ENCODE results near the gene SLC41A3.
"Not testable (repeated sequence)": the region's sequence is repeated elsewhere in the genome, so short reads cannot be mapped to it uniquely, and the experiment has no call there.

The SLC41A3 gene

DNA sequence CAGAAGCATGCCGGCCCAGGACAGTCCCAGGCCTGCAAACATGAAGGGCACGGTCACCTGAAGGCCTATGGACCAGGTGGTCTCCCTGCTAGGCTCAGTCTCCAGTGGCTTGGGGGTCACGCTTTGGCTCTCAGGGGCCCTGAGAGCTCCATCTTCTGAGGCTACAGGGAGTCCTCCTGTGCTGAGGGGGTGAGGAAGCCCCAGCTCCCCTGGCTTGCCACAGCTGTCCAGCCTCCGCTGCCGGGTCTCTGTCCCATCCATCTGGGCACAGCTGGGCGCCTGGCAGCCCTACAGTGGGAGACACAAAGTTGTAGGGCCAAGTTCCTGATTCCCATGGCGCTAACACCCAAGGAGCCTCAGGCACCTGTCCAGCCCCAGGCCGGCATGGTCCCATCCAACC lies 16.0 kb downstream of the SLC41A3 start:
- no peaks in the 10 kb centered on the region for H3K27me3 ChIP-seq (ENCODE audit: control insufficient read depth in 1 of 2, insufficient read depth in 2 of 2, low read length in 2 of 2)
- H3K36me3 ChIP-seq (ENCODE audit: insufficient read depth, low read length): peaks cover 15% of the 10 kb centered on the region
- no peak overlapping the region for H3K27ac ChIP-seq (ENCODE audit: low read depth, low read length)
- H3K4me1 ChIP-seq (ENCODE audit: insufficient read depth, low read length): no peaks in the 10 kb centered on the region
- H3K9ac ChIP-seq (ENCODE audit: low read length): no peak overlapping the region
- H3K4me3 ChIP-seq (ENCODE audit: low read depth in 1 of 2, low read length in 2 of 2): no peak overlapping the region
- no peaks in the 10 kb centered on the region for H3K9me3 ChIP-seq (ENCODE audit: low read length)

- H3K27ac ChIP-seq (ENCODE audit: low read depth, low read length); H3K27me3 ChIP-seq (ENCODE audit: control insufficient read depth in 1 of 2, insufficient read depth in 2 of 2, low read length in 2 of 2); H3K9ac ChIP-seq (ENCODE audit: low read length); H3K4me3 ChIP-seq (ENCODE audit: low read depth in 1 of 2, low read length in 2 of 2); H3K9me3 ChIP-seq (ENCODE audit: low read length); H3K4me1 ChIP-seq (ENCODE audit: insufficient read depth, low read length): not testable (repeated sequence)
- H3K36me3 ChIP-seq (ENCODE audit: insufficient read depth, low read length): peaks cover 15% of the 10 kb centered on the region
These were observed 17.2 kb downstream of the SLC41A3 start for GRCh38 chr3:126066676-126067075.

- Histone ChIP-seq H3K9me3 (ENCODE audit: low read length) (no peaks in the 10 kb centered on the region), H3K27ac (ENCODE audit: low read depth, low read length) (no peak overlapping the region)
These were observed 18.0 kb downstream of the SLC41A3 start for GRCh38 chr3:126065876-126066275.

GRCh38 chr3:126064627-126065258 lies 19.2 kb downstream of the SLC41A3 start:
- H3K9me3 ChIP-seq (ENCODE audit: low read length): no peaks in the 10 kb centered on the region
- H3K4me1 ChIP-seq (ENCODE audit: insufficient read depth, low read length): no peaks in the 10 kb centered on the region
- no peak overlapping the region for H3K4me3 ChIP-seq (ENCODE audit: low read depth in 1 of 2, low read length in 2 of 2)
- H3K36me3 ChIP-seq (ENCODE audit: insufficient read depth, low read length): peaks cover 17% of the 10 kb centered on the region
- no peaks in the 10 kb centered on the region for H3K27me3 ChIP-seq (ENCODE audit: control insufficient read depth in 1 of 2, insufficient read depth in 2 of 2, low read length in 2 of 2)
- H3K9ac ChIP-seq (ENCODE audit: low read length): no peak overlapping the region
- H3K27ac ChIP-seq (ENCODE audit: low read depth, low read length): no peak overlapping the region

More at GRCh38 chr3:126065876-126066275, 18.0 kb downstream of the SLC41A3 start:
- H3K4me1 ChIP-seq (ENCODE audit: insufficient read depth, low read length): no peaks in the 10 kb centered on the region
- H3K9ac ChIP-seq (ENCODE audit: low read length): no peak overlapping the region
- no peak overlapping the region for H3K4me3 ChIP-seq (ENCODE audit: low read depth in 1 of 2, low read length in 2 of 2)
- H3K36me3 ChIP-seq (ENCODE audit: insufficient read depth, low read length): peaks cover 15% of the 10 kb centered on the region
- H3K27me3 ChIP-seq (ENCODE audit: control insufficient read depth in 1 of 2, insufficient read depth in 2 of 2, low read length in 2 of 2): no peaks in the 10 kb centered on the region

- no peaks in the 10 kb centered on the region for H3K9me3 ChIP-seq (ENCODE audit: low read length)
- no peak overlapping the region for H3K27ac ChIP-seq (ENCODE audit: low read depth, low read length)
- H3K36me3 ChIP-seq (ENCODE audit: insufficient read depth, low read length): peaks cover 22% of the 10 kb centered on the region
- H3K4me1 ChIP-seq (ENCODE audit: insufficient read depth, low read length): no peaks in the 10 kb centered on the region
- H3K27me3 ChIP-seq (ENCODE audit: control insufficient read depth in 1 of 2, insufficient read depth in 2 of 2, low read length in 2 of 2): no peaks in the 10 kb centered on the region
- H3K4me3 ChIP-seq (ENCODE audit: low read depth in 1 of 2, low read length in 2 of 2): no peak overlapping the region
- no peak overlapping the region for H3K9ac ChIP-seq (ENCODE audit: low read length)
These were observed 20.5 kb downstream of the SLC41A3 start for GRCh38 chr3:126063358-126063965.

- Histone ChIP-seq H3K4me1 (ENCODE audit: insufficient read depth, low read length) (no peaks in the 10 kb centered on the region), H3K9ac (ENCODE audit: low read length) (no peak overlapping the region), H3K36me3 (ENCODE audit: insufficient read depth, low read length) (peaks cover 14% of the 10 kb centered on the region), H3K27ac (ENCODE audit: low read depth, low read length) (no peak overlapping the region), H3K4me3 (ENCODE audit: low read depth in 1 of 2, low read length in 2 of 2) (no peak overlapping the region), H3K9me3 (ENCODE audit: low read length) (no peaks in the 10 kb centered on the region), H3K27me3 (ENCODE audit: control insufficient read depth in 1 of 2, insufficient read depth in 2 of 2, low read length in 2 of 2) (no peaks in the 10 kb centered on the region)
These were observed 22.5 kb downstream of the SLC41A3 start for GRCh38 chr3:126061301-126062032.

- Histone ChIP-seq H3K27ac (ENCODE audit: low read depth, low read length) (no peak overlapping the region), H3K9ac (ENCODE audit: low read length) (no peak overlapping the region), H3K4me3 (ENCODE audit: low read depth in 1 of 2, low read length in 2 of 2) (no peak overlapping the region), H3K36me3 (ENCODE audit: insufficient read depth, low read length) (peaks cover 14% of the 10 kb centered on the region), H3K9me3 (ENCODE audit: low read length) (no peaks in the 10 kb centered on the region), H3K4me1 (ENCODE audit: insufficient read depth, low read length) (no peaks in the 10 kb centered on the region), H3K27me3 (ENCODE audit: control insufficient read depth in 1 of 2, insufficient read depth in 2 of 2, low read length in 2 of 2) (no peaks in the 10 kb centered on the region)
These were observed 23.2 kb downstream of the SLC41A3 start for GRCh38 chr3:126060613-126061145.

DNA sequence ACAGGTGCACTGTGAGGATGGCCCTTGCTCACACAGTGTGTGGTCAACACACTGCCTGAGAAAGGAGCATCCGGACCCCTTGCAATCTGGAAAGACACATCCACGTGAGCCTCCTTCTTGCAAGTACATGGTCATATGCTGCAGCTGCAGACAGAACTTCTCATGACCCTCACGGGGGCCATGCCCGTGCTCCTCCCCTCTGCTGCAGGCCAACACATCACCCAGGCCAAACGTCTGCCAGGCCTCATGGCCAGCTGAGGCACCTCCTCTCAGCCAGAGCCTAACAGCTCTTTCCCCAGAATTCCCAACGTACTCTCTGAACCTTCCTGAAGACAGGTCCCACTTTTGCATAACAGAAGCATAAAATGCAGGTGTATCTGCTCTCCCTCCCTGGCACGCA lies 25.3 kb downstream of the SLC41A3 start:
- Histone ChIP-seq H3K4me1 (ENCODE audit: insufficient read depth, low read length) (no peaks in the 10 kb centered on the region), H3K36me3 (ENCODE audit: insufficient read depth, low read length) (peaks cover 7% of the 10 kb centered on the region), H3K4me3 (ENCODE audit: low read depth in 1 of 2, low read length in 2 of 2) (no peak overlapping the region), H3K27me3 (ENCODE audit: control insufficient read depth in 1 of 2, insufficient read depth in 2 of 2, low read length in 2 of 2) (no peaks in the 10 kb centered on the region), H3K9me3 (ENCODE audit: low read length) (no peaks in the 10 kb centered on the region), H3K9ac (ENCODE audit: low read length) (no peak overlapping the region), H3K27ac (ENCODE audit: low read depth, low read length) (no peak overlapping the region)

DNA sequence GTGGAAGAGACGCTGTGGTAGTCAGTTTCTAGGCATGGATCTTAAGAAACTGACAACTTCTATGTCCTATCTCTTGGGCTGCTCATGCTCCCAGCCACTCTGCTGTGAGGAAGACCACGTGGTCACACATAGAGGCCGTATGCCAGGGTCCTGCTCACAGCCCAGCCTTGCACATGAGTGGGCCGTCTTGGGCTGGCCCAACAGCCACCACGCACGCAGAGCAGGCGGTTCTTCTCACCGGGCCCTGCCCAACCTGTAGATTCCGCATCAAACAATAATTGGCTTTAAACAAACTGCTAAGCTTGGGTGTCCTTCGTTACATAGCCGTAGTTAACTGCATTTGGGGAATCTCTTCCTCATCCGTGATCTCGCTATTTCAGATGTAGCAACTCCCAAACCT lies 26.0 kb downstream of the SLC41A3 start:
- no peaks in the 10 kb centered on the region for H3K27me3 ChIP-seq (ENCODE audit: control insufficient read depth in 1 of 2, insufficient read depth in 2 of 2, low read length in 2 of 2)
- H3K9me3 ChIP-seq (ENCODE audit: low read length): no peaks in the 10 kb centered on the region
- H3K4me1 ChIP-seq (ENCODE audit: insufficient read depth, low read length): no peaks in the 10 kb centered on the region
- H3K4me3 ChIP-seq (ENCODE audit: low read depth in 1 of 2, low read length in 2 of 2): no peak overlapping the region
- H3K27ac ChIP-seq (ENCODE audit: low read depth, low read length): no peak overlapping the region
- H3K9ac ChIP-seq (ENCODE audit: low read length): no peak overlapping the region
- peaks cover 7% of the 10 kb centered on the region for H3K36me3 ChIP-seq (ENCODE audit: insufficient read depth, low read length)

DNA sequence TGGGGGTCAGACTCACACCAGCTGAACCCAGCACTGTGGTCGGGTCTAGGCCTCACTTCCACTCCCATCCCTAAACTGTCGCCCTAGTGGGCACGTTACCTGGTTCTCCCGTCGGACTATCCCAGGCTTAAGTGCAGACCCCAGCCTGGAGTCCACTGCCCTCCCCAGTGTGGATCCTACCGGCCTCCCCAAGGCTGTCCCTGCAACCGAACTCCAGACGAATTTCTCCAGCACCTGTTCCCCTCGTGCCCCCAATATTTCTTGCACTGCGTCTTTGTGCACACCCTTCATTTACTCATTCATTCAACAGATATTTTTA lies 26.5 kb downstream of the SLC41A3 start:
- H3K36me3 ChIP-seq (ENCODE audit: insufficient read depth, low read length): peaks cover 7% of the 10 kb centered on the region
- H3K4me1 ChIP-seq (ENCODE audit: insufficient read depth, low read length): no peaks in the 10 kb centered on the region
- H3K9me3 ChIP-seq (ENCODE audit: low read length): no peaks in the 10 kb centered on the region
- H3K4me3 ChIP-seq (ENCODE audit: low read depth in 1 of 2, low read length in 2 of 2): no peak overlapping the region
- H3K27ac ChIP-seq (ENCODE audit: low read depth, low read length): no peak overlapping the region
- H3K9ac ChIP-seq (ENCODE audit: low read length): no peak overlapping the region
- H3K27me3 ChIP-seq (ENCODE audit: control insufficient read depth in 1 of 2, insufficient read depth in 2 of 2, low read length in 2 of 2): no peaks in the 10 kb centered on the region

DNA sequence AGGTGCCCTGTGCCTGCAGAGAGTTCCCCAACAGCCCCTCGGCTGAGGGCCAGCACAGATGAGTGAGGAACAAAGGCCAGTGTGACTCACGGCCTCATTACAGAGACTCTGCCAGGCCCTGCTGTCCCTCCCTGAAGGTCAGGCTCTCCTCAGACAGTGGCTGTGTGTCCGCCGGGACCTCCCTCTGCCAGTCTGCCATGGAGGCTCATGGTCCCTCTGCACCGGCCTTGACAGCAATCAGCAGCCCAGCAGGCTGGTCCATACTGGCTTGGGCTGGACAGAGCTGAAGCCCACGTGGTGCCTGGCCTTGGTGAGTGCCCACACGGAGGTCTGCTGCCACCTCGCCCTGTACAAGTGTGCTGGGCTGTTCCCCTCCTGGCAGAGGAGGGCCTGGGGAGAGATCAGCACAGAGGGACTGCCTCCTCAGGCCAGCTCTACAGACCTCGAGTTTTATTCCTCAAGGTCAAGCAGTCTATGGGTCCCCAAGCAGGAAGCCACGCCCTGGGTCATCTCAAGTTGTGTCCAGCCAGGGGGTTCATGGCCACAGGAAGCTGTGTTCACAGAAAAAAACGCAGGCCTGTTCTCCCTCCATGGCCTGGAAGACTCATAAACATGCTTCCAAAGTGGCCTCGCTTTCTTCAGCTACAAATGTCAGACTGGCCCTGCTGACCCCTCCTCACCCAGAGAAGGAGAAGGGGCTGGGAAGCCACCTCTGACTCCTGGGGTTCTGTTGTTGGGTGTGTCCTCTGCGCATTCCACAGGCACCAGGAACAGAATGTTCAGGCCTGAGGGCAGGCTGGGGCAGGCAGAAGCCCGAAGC lies 27.0 kb downstream of the SLC41A3 start:
- H3K9me3 ChIP-seq (ENCODE audit: low read length): no peaks in the 10 kb centered on the region
- H3K4me3 ChIP-seq (ENCODE audit: low read depth in 1 of 2, low read length in 2 of 2): no peak overlapping the region
- no peaks in the 10 kb centered on the region for H3K4me1 ChIP-seq (ENCODE audit: insufficient read depth, low read length)
- no peaks in the 10 kb centered on the region for H3K27me3 ChIP-seq (ENCODE audit: control insufficient read depth in 1 of 2, insufficient read depth in 2 of 2, low read length in 2 of 2)
- no peak overlapping the region for H3K27ac ChIP-seq (ENCODE audit: low read depth, low read length)
- no peak overlapping the region for H3K9ac ChIP-seq (ENCODE audit: low read length)
- H3K36me3 ChIP-seq (ENCODE audit: insufficient read depth, low read length): peaks cover 7% of the 10 kb centered on the region

Measured in muscle layer of colon (tissue), 2 donors.